HG03159 (cell line): ENCODE data around the gene ITPKB.

Experiments
- ATAC-seq: cut with Tn5 transposase; IDR thresholded peaks from one replicate; pipeline ENCODE4 v1.9.1; 2021; ENCODE audit warnings: mild to moderate bottlenecking, moderate library complexity; ENCODE audit not compliant: unreplicated experiment

The ITPKB gene

GRCh38 chr1:226668173-226668560 is 70.9 kb downstream of the ITPKB start:
- ATAC-seq: no peak

GRCh38 chr1:226666692-226667091 is 72.4 kb downstream of the ITPKB start:
- ATAC-seq: no peak

GRCh38 chr1:226666164-226666506 is 72.9 kb downstream of the ITPKB start:
- ATAC-seq: no peak

GRCh38 chr1:226665505-226666163 is 73.4 kb downstream of the ITPKB start:
- no peak for ATAC-seq

GRCh38 chr1:226664413-226665101 is 74.5 kb downstream of the ITPKB start:
- no peak for ATAC-seq

- no peak for ATAC-seq
Measured at GRCh38 chr1:226663327-226663704, 75.8 kb downstream of the ITPKB start.

- ATAC-seq: peak; percentile 95
Measured at GRCh38 chr1:226662642-226663326, 76.3 kb downstream of the ITPKB start.

GRCh38 chr1:226661965-226662364 is 77.1 kb downstream of the ITPKB start:
- ATAC-seq: no peak

- ATAC-seq: no peak
Measured at GRCh38 chr1:226661271-226661670, 77.8 kb downstream of the ITPKB start.

- no peak for ATAC-seq
Measured at GRCh38 chr1:226660410-226661182, 78.5 kb downstream of the ITPKB start.

- ATAC-seq: no peak
Measured at GRCh38 chr1:226659641-226660040, 79.4 kb downstream of the ITPKB start.

- ATAC-seq: no peak
Measured at GRCh38 chr1:226659136-226659535, 79.9 kb downstream of the ITPKB start.

- ATAC-seq: no peak
Measured at GRCh38 chr1:226658546-226659125, 80.4 kb downstream of the ITPKB start.

- ATAC-seq: no peak
Measured at GRCh38 chr1:226657895-226658545, 81.1 kb downstream of the ITPKB start.

- no peak for ATAC-seq
Measured at GRCh38 chr1:226656601-226657277, 82.3 kb downstream of the ITPKB start.

GRCh38 chr1:226656201-226656600 is 82.9 kb downstream of the ITPKB start:
- ATAC-seq: no peak

- no peak for ATAC-seq
Measured at GRCh38 chr1:226655251-226656163, 83.6 kb downstream of the ITPKB start.

- ATAC-seq: no peak
Measured at GRCh38 chr1:226654668-226655055, 84.4 kb downstream of the ITPKB start.

GRCh38 chr1:226654046-226654667 is 84.9 kb downstream of the ITPKB start:
- ATAC-seq: no peak
